Lung microvascular endothelial cell (primary cell): ENCODE data around the gene MAP4K5. TPM values are rescaled to one million over a fixed set of nuclear protein-coding genes. Genes with fewer than 3 reads are reported as not detected.

ENCODE experiments used
- DNase-seq, 2 donors: peaks; one replicate each; pipeline versions ENCODE4 v3.0.0 to v3.0.0-alpha.2; 2010; ENCODE audit warnings: low read depth in 2 of 2
- total RNA-seq: library from RNA; depleted of rRNA; stranded (reverse); fragments of >200 nt; gene quantifications from 2 replicates; pipeline ENCODE4 v1.2.1, GENCODE V29; 2014

Gene MAP4K5
- total RNA-seq, 1 donor from 2014 or later: 53.6 TPM

DNA sequence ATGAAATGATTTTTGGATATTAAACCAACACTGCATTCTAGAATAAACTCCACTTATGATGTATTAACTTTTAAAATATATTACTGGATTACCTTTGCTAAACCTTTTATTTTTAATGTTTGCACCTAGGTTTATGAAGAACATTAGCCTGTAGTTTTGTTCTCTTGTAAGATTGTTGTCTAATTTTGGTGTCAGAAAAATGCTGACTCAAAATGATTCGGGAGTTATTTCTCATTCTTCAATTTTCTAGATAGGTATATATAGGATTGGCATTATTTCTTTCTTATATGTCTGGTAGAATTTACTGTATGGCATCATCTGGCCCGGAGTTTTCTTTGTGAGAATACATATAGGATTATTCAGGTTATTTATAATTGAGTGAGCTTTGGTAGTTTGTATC is 54.6 kb downstream of the MAP4K5 start:
- no peak for DNase-seq

DNA sequence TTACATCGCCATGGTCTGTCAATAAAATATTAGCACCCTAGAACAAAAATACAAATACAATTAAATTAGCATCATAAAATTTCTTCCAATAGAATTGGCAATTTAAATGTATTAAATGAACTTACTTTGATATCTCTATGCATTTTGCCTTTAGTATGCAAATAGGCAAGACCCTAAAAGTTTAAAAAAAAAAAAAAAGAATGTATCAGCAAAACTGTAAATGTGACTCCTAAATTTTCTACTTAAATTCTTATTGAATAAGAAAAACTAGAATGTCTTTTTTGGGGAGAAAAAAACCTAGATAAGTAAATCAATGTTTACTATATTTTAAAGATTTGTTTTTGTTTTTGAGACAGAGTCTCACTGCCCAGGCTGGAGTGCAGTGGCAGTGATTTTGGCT is 56.2 kb downstream of the MAP4K5 start:
- DNase-seq: no peak

DNA sequence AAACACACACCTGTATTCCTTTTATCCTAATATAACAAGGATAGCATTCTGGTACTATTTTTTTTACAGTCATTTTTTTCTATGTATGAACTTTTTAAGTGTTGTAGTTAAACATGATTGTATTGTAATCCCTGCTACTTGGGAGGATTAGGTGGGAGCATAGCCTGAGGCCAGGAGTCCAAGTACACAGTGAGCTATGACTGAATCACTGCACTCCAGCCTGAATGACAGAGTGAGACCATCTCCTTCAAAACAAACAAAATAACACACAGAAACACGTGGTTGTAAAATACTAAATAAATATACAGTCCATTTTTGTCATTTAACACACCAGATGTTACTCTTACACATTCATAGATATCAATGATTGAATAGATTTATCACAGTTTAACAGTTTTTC is 56.9 kb downstream of the MAP4K5 start:
- DNase-seq: peak in 1 of 2 donors; percentile 1

DNA sequence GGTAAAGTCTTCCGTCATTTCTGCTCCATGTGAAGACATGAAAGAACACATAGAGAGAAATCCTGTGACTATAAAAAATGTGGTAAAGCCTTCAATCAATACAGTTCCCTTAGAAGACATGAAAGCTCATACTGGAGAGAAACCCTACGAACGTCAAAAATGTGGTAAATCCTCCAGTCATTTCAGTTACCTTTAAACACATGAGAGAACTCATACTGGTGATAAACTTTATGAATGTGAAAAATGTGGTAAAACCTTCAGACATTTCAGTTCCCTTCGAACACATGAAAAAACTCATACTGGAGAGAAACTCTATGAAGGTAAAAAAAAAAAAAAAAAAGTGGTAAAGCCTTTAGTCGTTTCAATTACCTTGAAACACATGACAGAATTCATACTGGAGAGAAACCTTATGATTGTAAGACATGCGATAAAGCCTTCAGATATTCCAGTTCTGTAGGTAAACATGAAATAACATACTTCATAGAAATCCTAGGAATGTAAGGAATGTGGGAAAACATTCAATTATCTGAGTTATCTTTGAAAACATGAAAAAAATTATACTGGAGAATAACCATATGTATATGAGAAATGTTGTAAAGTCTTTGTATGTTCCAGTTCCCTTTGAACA is 60.4 kb downstream of the MAP4K5 start:
- DNase-seq: no peak

- DNase-seq: peak in 1 of 2 donors; percentile 1
Measured at GRCh38 chr14:50469982-50470381, 62.4 kb downstream of the MAP4K5 start.

DNA sequence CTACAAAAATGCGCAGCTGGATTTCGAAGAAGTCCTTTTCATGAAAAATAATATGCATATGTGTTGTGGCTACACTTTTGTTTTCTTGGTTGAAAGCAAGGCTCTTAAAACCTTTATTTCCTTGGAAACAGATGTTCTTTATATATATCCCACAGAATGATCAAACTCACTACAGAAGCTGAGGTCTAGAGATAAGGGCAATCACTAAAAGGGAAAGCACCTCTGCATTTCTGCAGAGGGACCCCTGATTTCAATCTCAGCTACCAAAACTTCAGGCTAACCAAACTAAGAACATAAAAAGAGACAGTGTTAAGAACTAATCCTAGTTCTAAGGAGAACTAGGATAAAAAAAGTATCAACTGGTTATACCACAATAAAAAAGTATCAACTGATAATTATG is 70.3 kb downstream of the MAP4K5 start:
- DNase-seq: no peak

- DNase-seq: no peak
Measured at GRCh38 chr14:50453869-50454268, 78.5 kb downstream of the MAP4K5 start.

GRCh38 chr14:50452979-50453705 is 79.2 kb downstream of the MAP4K5 start:
- peak in 1 of 2 donors; percentile 60 for DNase-seq

- no peak for DNase-seq
Measured at GRCh38 chr14:50452296-50452695, 80.1 kb downstream of the MAP4K5 start.

- DNase-seq: no peak
Measured at GRCh38 chr14:50451854-50452253, 80.5 kb downstream of the MAP4K5 start.

GRCh38 chr14:50447461-50447860 is 84.9 kb downstream of the MAP4K5 start:
- peak; percentile 18 to 71 for DNase-seq

- no peak for DNase-seq
Measured at GRCh38 chr14:50434528-50434927, 97.8 kb downstream of the MAP4K5 start.

GRCh38 chr14:50432131-50432530 is 100.2 kb downstream of the MAP4K5 start:
- no peak for DNase-seq

DNA sequence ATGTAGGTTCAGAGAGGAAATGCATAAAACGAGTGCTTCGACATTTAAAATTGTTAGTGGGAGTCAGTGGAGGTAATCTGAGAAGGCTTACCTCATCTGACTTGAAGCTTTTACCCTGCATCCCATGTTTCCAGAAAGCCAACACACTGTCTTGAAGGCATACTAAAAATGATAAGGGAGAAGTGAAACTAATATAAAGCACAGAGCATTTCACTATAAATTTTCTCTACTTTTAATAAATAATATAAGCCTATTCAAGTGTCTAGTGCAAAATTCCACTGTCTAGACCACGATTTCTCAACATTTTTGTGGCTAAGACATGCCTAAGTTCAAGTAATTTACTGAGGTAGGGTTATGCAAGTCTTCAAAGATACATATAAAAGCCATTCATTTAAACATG is 106.6 kb downstream of the MAP4K5 start:
- DNase-seq: no peak

GRCh38 chr14:50425105-50425504 is 107.3 kb downstream of the MAP4K5 start:
- DNase-seq: no peak

GRCh38 chr14:50423529-50423928 is 108.8 kb downstream of the MAP4K5 start:
- DNase-seq: no peak

- DNase-seq: no peak
Measured at GRCh38 chr14:50421499-50421898, 110.9 kb downstream of the MAP4K5 start.

DNA sequence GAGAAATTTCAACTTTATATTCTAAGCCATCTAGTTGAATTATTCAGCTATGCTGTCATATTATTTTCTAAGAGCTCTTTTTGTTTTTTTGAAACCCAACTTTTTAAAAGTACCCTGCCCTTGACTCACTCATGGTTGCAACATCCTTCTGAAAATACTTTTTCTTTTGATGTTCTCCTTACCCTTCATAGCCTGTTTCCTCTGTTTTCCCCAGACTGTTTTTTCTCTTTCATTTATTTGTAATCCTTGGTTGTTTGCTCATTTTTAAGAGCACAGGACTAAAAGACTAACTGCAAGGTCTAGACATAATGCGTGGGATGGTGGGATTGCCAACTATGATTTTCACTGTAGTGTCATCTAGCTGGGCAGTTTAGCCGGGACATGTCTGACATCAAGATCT is 114.5 kb downstream of the MAP4K5 start:
- DNase-seq: no peak

DNA sequence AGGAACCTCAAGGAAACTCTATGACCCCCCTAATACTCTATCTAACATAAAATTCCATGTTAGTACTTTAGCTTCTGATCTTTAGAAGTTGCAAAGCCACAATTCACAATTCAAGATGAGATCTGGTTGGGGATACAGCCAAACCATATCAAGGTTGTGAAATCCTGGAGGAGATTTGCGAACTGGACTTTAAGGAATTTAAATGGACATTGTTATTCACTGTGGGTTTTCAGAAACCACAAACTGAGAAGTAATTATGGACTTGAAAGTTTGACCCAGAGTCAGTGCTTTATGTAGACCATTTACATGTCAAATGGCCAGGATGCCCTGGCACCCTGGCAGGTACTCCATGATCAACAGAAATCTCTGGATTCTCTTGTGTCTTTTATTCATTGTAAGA is 121.4 kb downstream of the MAP4K5 start:
- no peak for DNase-seq

GRCh38 chr14:50410071-50410470 is 122.3 kb downstream of the MAP4K5 start:
- no peak for DNase-seq

DNA sequence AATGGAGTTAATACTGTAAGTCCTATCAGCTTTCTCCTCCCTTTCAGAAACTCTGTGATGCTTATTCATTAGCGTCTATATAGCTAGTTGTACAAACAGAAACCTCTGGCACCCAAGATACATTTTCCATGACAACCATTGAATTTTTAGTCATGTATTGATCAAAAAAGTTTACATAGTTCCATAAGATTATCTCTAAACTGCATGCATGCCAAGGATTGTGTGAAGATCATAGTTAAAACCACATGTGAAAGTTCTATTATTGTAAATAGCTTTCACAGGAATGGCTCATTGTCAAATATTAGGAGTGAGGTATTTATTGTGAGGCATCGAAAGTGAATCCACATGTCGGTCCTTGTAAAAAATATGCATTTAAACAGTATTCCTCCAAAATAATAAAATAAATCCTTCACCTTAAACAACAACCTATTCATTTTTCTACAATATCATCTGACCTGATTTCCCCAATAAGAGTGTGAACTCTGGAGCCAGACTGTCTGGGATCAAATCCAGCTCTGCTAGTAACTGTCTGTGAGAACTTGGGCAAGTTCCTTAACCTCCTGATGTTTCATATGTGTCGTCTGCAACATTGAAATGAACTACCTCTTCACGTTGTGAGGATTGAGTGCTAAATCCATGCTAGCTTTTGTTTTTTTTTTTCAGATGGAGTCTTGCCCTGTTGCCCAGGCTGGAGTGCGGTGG is 125.1 kb downstream of the MAP4K5 start:
- DNase-seq: no peak

GRCh38 chr14:50403419-50403818 is 128.9 kb downstream of the MAP4K5 start:
- DNase-seq: peak in 1 of 2 donors; percentile 81

DNA sequence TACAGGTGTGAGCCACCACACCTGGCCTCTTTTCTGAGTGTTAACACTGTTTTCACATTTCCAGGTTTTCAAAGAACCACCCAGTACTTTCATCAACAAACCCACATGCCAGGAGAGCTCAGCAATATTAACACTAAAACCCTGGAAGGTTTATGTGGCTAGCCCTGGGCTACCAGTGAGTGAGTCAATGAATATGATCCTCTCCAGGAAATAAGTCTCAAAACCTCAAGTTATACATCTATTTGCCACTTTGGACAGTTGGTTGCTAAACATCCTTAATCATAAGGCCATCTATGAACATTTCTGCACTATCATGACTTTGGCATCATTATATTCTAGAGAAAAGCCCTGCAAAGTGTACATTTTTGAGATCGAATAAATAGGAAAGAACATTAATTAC is 129.4 kb downstream of the MAP4K5 start:
- no peak for DNase-seq
